Mucosa of rectum (tissue), 2 donors: Measurements from ENCODE around the gene KCNK1.

Experiments
- H3K27ac ChIP-seq, 2 donors: one replicate each; pipeline ENCODE4 v1.7.0; 2013; ENCODE audit warnings: inconsistent platforms in 2 of 2, low read depth in 2 of 2, low read length in 2 of 2
- H3K27me3 ChIP-seq, 2 donors: one replicate each; pipeline ENCODE4 v1.7.0; 2013; ENCODE audit warnings: low read length in 2 of 2; ENCODE audit not compliant: control insufficient read depth in 2 of 2, insufficient read depth in 2 of 2
- H3K36me3 ChIP-seq, 2 donors: one replicate each; pipeline ENCODE4 v1.7.0; 2013; ENCODE audit warnings: low read length in 2 of 2; ENCODE audit not compliant: control insufficient read depth in 2 of 2, insufficient read depth in 2 of 2
- H3K4me1 ChIP-seq, 2 donors: one replicate each; pipeline ENCODE4 v1.7.0; 2013; ENCODE audit warnings: low read length in 2 of 2, mild to moderate bottlenecking in 1 of 2; ENCODE audit not compliant: control insufficient read depth in 2 of 2, insufficient read depth in 2 of 2
- H3K4me3 ChIP-seq, 2 donors: one replicate each; pipeline ENCODE4 v1.7.0; 2013; ENCODE audit warnings: low read length in 2 of 2
- H3K9ac ChIP-seq, 2 donors: one replicate each; pipeline ENCODE4 v1.7.0; 2013; ENCODE audit warnings: low read length in 2 of 2, low read depth in 1 of 2, mild to moderate bottlenecking in 1 of 2
- H3K9me3 ChIP-seq, 2 donors: one replicate each; pipeline ENCODE4 v1.7.0; 2013; ENCODE audit warnings: low read length in 2 of 2; ENCODE audit not compliant: control insufficient read depth in 2 of 2
- donor health status: healthy.
- donor health status: Normal muscosa, but diverticular disease.

The KCNK1 gene

GRCh38 chr1:233710507-233710906, 96.6 kb downstream of the KCNK1 start:
- no peaks in the 10 kb centered on the region for H3K36me3 ChIP-seq
- no peaks in the 10 kb centered on the region for H3K9me3 ChIP-seq
- H3K4me3 ChIP-seq: no peak overlapping the region
- no peak overlapping the region for H3K27ac ChIP-seq
- H3K27me3 ChIP-seq: no peaks in the 10 kb centered on the region
- H3K4me1 ChIP-seq: no peaks in the 10 kb centered on the region
- no peak overlapping the region for H3K9ac ChIP-seq

GRCh38 chr1:233714631-233715217, 100.8 kb downstream of the KCNK1 start:
- H3K4me3 ChIP-seq: no peak overlapping the region
- H3K9ac ChIP-seq: no peak overlapping the region
- no peak overlapping the region for H3K27ac ChIP-seq
- H3K4me1 ChIP-seq: no peaks in the 10 kb centered on the region
- no peaks in the 10 kb centered on the region for H3K9me3 ChIP-seq
- H3K36me3 ChIP-seq: no peaks in the 10 kb centered on the region
- H3K27me3 ChIP-seq: no peaks in the 10 kb centered on the region

- no peak overlapping the region for H3K27ac ChIP-seq
- no peak overlapping the region for H3K9ac ChIP-seq
- no peak overlapping the region for H3K4me3 ChIP-seq
- H3K27me3 ChIP-seq: no peaks in the 10 kb centered on the region
- no peaks in the 10 kb centered on the region for H3K4me1 ChIP-seq
- no peaks in the 10 kb centered on the region for H3K36me3 ChIP-seq
- no peaks in the 10 kb centered on the region for H3K9me3 ChIP-seq
Observed at GRCh38 chr1:233718057-233718456, 104.2 kb downstream of the KCNK1 start.

GRCh38 chr1:233719655-233720341, 105.9 kb downstream of the KCNK1 start:
- H3K27me3 ChIP-seq: no peaks in the 10 kb centered on the region
- no peak overlapping the region for H3K27ac ChIP-seq
- H3K4me3 ChIP-seq: no peak overlapping the region
- no peaks in the 10 kb centered on the region for H3K4me1 ChIP-seq
- no peaks in the 10 kb centered on the region for H3K9me3 ChIP-seq
- no peak overlapping the region for H3K9ac ChIP-seq
- H3K36me3 ChIP-seq: no peaks in the 10 kb centered on the region

- H3K9ac ChIP-seq: no peak overlapping the region
- H3K4me3 ChIP-seq: no peak overlapping the region
- no peaks in the 10 kb centered on the region for H3K36me3 ChIP-seq
- no peak overlapping the region for H3K27ac ChIP-seq
- H3K9me3 ChIP-seq: no peaks in the 10 kb centered on the region
- no peaks in the 10 kb centered on the region for H3K27me3 ChIP-seq
- H3K4me1 ChIP-seq: no peaks in the 10 kb centered on the region
Observed at GRCh38 chr1:233721004-233721595, 107.2 kb downstream of the KCNK1 start.
